HCT116 (cell line): ENCODE data around the gene ERLEC1. TPM values are rescaled to one million over a fixed set of nuclear protein-coding genes. Genes with fewer than 3 reads are reported as not detected.

ENCODE experiments used
- ATAC-seq: fragments of 200-7000 bp; cut with Tn5 transposase; 2 replicates; pipeline ENCODE4 v1.9.1; 2020; ENCODE audit warnings: mild to moderate bottlenecking, moderate library complexity
- BruUV-seq: library from RNA; stranded (reverse); fragments of 400-500 nt; replicated peaks from 2 replicates; lab custom pipeline; 2021; lab: Mats Ljungman, UMichigan
- CTCF ChIA-PET: fragments of 300-600 bp; sonication (Branson Sonifier 250); formaldehyde crosslinking; loops from one replicate; lab custom pipeline; 2021; ENCODE audit warnings: antibody characterized with exemption; lab: Charles Lee
- POLR2A ChIA-PET: fragments of 300-600, 350-600 bp; sonication (Branson Sonifier 250); formaldehyde crosslinking; loops from one replicate; lab custom pipeline; 2021; ENCODE audit warnings: antibody characterized with exemption; lab: Charles Lee
- RAD21 ChIA-PET, 2 experiments: fragments of 300-600 bp; sonication (Branson Sonifier 250); formaldehyde crosslinking; loops; one replicate each; lab custom pipeline; 2023; ENCODE audit warnings: low total read pairs in 2 of 2; ENCODE audit not compliant: uncharacterized antibody in 2 of 2, unreplicated experiment in 2 of 2, low non-redundant PET in 1 of 2; lab: Charles Lee
- DNase-seq: peaks from one replicate; pipeline ENCODE4 v3.0.0-alpha.2; 2010; ENCODE audit warnings: low read depth, low spot score
- H2AFZ ChIP-seq: fragments of 200-600 bp; shearing (Covaris generic), sonication (generic); 2 replicates; pipeline ENCODE4 v1.6.1; 2017; ENCODE audit warnings: low read depth, mixed run types, mixed read lengths, antibody characterized with exemption, low read length; ENCODE audit not compliant: poor library complexity, severe bottlenecking
- H3K27ac ChIP-seq: 2 replicates; pipeline ENCODE4 v1.5.1; 2012; ENCODE audit warnings: low read depth, low read length
- H3K27me3 ChIP-seq: fragments of 200-600 bp; sonication (generic); 2 replicates; pipeline ENCODE4 v1.6.1; 2016; ENCODE audit warnings: mixed run types, low read length, mixed read lengths; ENCODE audit not compliant: insufficient read depth
- H3K36me3 ChIP-seq, 2 experiments: fragments of 200-500 bp in 1 of 2; fragments of 200-600 bp in 1 of 2; sonication (Bioruptor generic) in 1 of 2; sonication (generic) in 1 of 2; 2 replicates each; pipeline versions ENCODE4 v1.5.1 to v1.6.1; 2014 to 2016; ENCODE audit warnings: low read length in 2 of 2, inconsistent platforms in 1 of 2, mixed read lengths in 1 of 2, mixed run types in 1 of 2; ENCODE audit not compliant: insufficient read depth in 2 of 2, control insufficient read depth in 1 of 2
- H3K4me1 ChIP-seq, 2 experiments: fragments of 200-600 bp in 1 of 2; sonication (generic) in 1 of 2; 2 replicates each; pipeline versions ENCODE4 v1.5.1 to v1.6.1; 2012 to 2017; ENCODE audit warnings: low read length in 2 of 2, inconsistent platforms in 1 of 2, mild to moderate bottlenecking in 1 of 2, mixed read lengths in 1 of 2, mixed run types in 1 of 2, moderate library complexity in 1 of 2; ENCODE audit not compliant: insufficient read depth in 2 of 2, control insufficient read depth in 1 of 2
- H3K4me2 ChIP-seq: fragments of 200-600 bp; sonication (generic); 2 replicates; pipeline ENCODE4 v1.6.1; 2017; ENCODE audit warnings: mixed run types, low read length, mixed read lengths
- H3K4me3 ChIP-seq, 2 experiments: fragments of 200-600 bp in 1 of 2; sonication (generic) in 1 of 2; replicated peaks in 1 of 2; 2 replicates each; pipeline ENCODE4 v1.5.1; 2011 to 2016; ENCODE audit warnings: low read length in 2 of 2, control low read depth in 1 of 2, low read depth in 1 of 2, mild to moderate bottlenecking in 1 of 2, mixed read lengths in 1 of 2, mixed run types in 1 of 2
- H3K79me2 ChIP-seq: fragments of 200-600 bp; sonication (generic); 2 replicates; pipeline ENCODE4 v1.6.1; 2017; ENCODE audit warnings: mild to moderate bottlenecking, mixed run types, low read length, moderate library complexity, mixed read lengths; ENCODE audit not compliant: insufficient read depth
- H3K9ac ChIP-seq: fragments of 200-600 bp; sonication (generic); 2 replicates; pipeline ENCODE4 v1.6.1; 2016; ENCODE audit warnings: low read length, mixed read lengths
- H3K9me2 ChIP-seq: fragments of 200-600 bp; sonication (generic), shearing (Covaris generic); 2 replicates; pipeline ENCODE4 v1.6.1; 2017; ENCODE audit warnings: mixed run types, mild to moderate bottlenecking, moderate library complexity; ENCODE audit not compliant: insufficient read depth
- H3K9me3 ChIP-seq, 2 experiments: fragments of 200-500 bp in 1 of 2; fragments of 200-600 bp in 1 of 2; sonication (Bioruptor generic) in 1 of 2; sonication (generic) in 1 of 2; 2 replicates each; pipeline ENCODE4 v1.6.1; 2014 to 2017; ENCODE audit warnings: low read length in 2 of 2, mixed read lengths in 2 of 2, inconsistent platforms in 1 of 2, low read depth in 1 of 2, mild to moderate bottlenecking in 1 of 2, mixed run types in 1 of 2, moderate library complexity in 1 of 2; ENCODE audit not compliant: control insufficient read depth in 1 of 2, insufficient read depth in 1 of 2
- H4K20me1 ChIP-seq: fragments of 200-600 bp; sonication (generic), shearing (Covaris generic); 2 replicates; pipeline ENCODE4 v1.6.1; 2017; ENCODE audit warnings: mixed run types, mild to moderate bottlenecking, moderate library complexity; ENCODE audit not compliant: insufficient read depth
- EGR1 ChIP-seq: IDR thresholded peaks from 2 replicates; pipeline ENCODE4 v1.6.1; 2012; ENCODE audit warnings: low read depth
- ELF1 ChIP-seq: IDR thresholded peaks from 2 replicates; pipeline ENCODE4 v1.6.1; 2012; ENCODE audit warnings: low read depth, borderline replicate concordance
- EZH2 ChIP-seq: fragments of 200-600 bp; sonication (generic); IDR thresholded peaks from 2 replicates; pipeline ENCODE4 v1.6.1; 2017; ENCODE audit warnings: antibody characterized with exemption, mixed run types
- EZH2phosphoT487 ChIP-seq: fragments of 200-600 bp; IDR thresholded peaks from 2 replicates; pipeline ENCODE4 v1.6.1; 2018; ENCODE audit warnings: antibody characterized with exemption, borderline replicate concordance
- FOSL1 ChIP-seq: IDR thresholded peaks from 2 replicates; pipeline ENCODE4 v1.6.1; 2012; ENCODE audit warnings: low read depth
- JUND ChIP-seq: IDR thresholded peaks from 2 replicates; pipeline ENCODE4 v1.6.1; 2012
- POLR2A ChIP-seq: IDR thresholded peaks from 2 replicates; pipeline ENCODE4 v1.7.0; 2011; ENCODE audit warnings: borderline replicate concordance; ENCODE audit not compliant: insufficient read depth, insufficient read length; ENCODE audit errors: extremely low read depth
- SIN3A ChIP-seq: IDR thresholded peaks from 2 replicates; pipeline ENCODE4 v1.6.1; 2012; ENCODE audit warnings: low read depth
- SP1 ChIP-seq: IDR thresholded peaks from 2 replicates; pipeline ENCODE4 v1.6.1; 2012; ENCODE audit warnings: low read depth
- TCF7L2 ChIP-seq: IDR thresholded peaks from 2 replicates; pipeline ENCODE4 v1.7.0; 2011; ENCODE audit warnings: borderline replicate concordance, inconsistent platforms; ENCODE audit not compliant: insufficient read depth, insufficient read length; ENCODE audit errors: extremely low read depth
- YY1 ChIP-seq: IDR thresholded peaks from 2 replicates; pipeline ENCODE4 v1.6.1; 2011; ENCODE audit warnings: low read length, low read depth, moderate library complexity, mild to moderate bottlenecking; ENCODE audit not compliant: insufficient replicate concordance; ENCODE audit errors: extremely low read depth
- intact Hi-C: fragments of 100-400 bp; cut with micrococcal nuclease; formaldehyde crosslinking; loops from 2 replicates; pipeline ENCODE4 v1.10.0; 2022
- total RNA-seq: library from RNA; stranded (reverse); gene quantifications from one replicate; pipeline ENCODE4 v1.2.1, GENCODE V29; 2021; ENCODE audit not compliant: unreplicated experiment
- TF ChIP-seq, protein P1 (sequence below): IDR thresholded peaks from 2 replicates; pipeline ENCODE4 v1.6.1; 2012
- TF ChIP-seq, protein P2 (sequence below), 3 experiments: fragments of 200-600 bp in 1 of 3; sonication (generic) in 1 of 3; IDR thresholded peaks in 2 of 3; conservative IDR thresholded peaks in 1 of 3; 2 replicates each; pipeline ENCODE4 v1.5.1; 2012 to 2017; ENCODE audit warnings: low read depth in 2 of 3, low read length in 2 of 3, antibody characterized with exemption in 1 of 3, borderline replicate concordance in 1 of 3, control low read depth in 1 of 3, mild to moderate bottlenecking in 1 of 3, mixed read lengths in 1 of 3, mixed run types in 1 of 3, moderate library complexity in 1 of 3; ENCODE audit not compliant: insufficient read depth in 1 of 3
- TF ChIP-seq, protein P3 (sequence below): IDR thresholded peaks from 2 replicates; pipeline ENCODE4 v1.6.1; 2012
- TF ChIP-seq, protein P4 (sequence below): IDR thresholded peaks from 2 replicates; pipeline ENCODE4 v1.6.1; 2011; ENCODE audit warnings: mild to moderate bottlenecking, low read length, moderate library complexity; ENCODE audit not compliant: insufficient replicate concordance; ENCODE audit errors: extremely low read depth
- TF ChIP-seq, protein P5 (sequence below): IDR thresholded peaks from 2 replicates; pipeline ENCODE4 v1.6.1; 2012; ENCODE audit warnings: low read depth

ERLEC1 gene
- total RNA-seq, 1 experiment from 2014 or later: 26.9 TPM

DNA sequence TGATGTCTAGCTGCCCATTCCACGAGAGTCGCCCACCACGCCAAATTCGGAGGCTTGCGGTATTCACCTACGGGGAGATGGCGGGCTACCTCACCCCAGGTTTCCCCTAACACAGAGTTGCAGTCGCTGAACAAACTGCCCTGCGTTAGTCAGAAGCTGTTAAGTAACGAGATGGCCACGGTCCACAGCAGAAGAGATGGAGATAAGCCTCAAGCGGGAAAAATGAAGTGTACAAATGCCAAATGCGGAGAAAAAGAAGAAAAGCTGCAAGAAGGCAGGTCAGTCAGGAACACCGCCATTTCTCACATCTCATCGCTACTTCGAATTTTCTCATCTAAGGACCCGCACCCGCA lies 516 bp upstream of the ERLEC1 start:
- no peak for DNase-seq
- peak overlapping the region; percentile 67 for H3K27ac ChIP-seq
- ATAC-seq: peak; percentile 21; the same call in 1 of the 2 replicates
- no peaks in the 10 kb centered on the region for H3K27me3 ChIP-seq
- no peak for TF ChIP-seq POLR2A
- TF ChIP-seq EZH2phosphoT487: no peak
- TF ChIP-seq TCF7L2: no peak
- no peak for TF ChIP-seq SIN3A
- TF ChIP-seq EGR1: no peak
- TF ChIP-seq, protein P1, sequence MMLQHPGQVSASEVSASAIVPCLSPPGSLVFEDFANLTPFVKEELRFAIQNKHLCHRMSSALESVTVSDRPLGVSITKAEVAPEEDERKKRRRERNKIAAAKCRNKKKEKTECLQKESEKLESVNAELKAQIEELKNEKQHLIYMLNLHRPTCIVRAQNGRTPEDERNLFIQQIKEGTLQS: no peak
- TF ChIP-seq YY1: no peak
- TF ChIP-seq, protein P2, sequence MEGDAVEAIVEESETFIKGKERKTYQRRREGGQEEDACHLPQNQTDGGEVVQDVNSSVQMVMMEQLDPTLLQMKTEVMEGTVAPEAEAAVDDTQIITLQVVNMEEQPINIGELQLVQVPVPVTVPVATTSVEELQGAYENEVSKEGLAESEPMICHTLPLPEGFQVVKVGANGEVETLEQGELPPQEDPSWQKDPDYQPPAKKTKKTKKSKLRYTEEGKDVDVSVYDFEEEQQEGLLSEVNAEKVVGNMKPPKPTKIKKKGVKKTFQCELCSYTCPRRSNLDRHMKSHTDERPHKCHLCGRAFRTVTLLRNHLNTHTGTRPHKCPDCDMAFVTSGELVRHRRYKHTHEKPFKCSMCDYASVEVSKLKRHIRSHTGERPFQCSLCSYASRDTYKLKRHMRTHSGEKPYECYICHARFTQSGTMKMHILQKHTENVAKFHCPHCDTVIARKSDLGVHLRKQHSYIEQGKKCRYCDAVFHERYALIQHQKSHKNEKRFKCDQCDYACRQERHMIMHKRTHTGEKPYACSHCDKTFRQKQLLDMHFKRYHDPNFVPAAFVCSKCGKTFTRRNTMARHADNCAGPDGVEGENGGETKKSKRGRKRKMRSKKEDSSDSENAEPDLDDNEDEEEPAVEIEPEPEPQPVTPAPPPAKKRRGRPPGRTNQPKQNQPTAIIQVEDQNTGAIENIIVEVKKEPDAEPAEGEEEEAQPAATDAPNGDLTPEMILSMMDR (IDR thresholded peaks at IDR 0.05 in 2 of 3, conservative IDR thresholded peaks at IDR 0.05 in 1 of 3; ENCODE audit: borderline replicate concordance in 1 of 3, insufficient read depth in 1 of 3, low read depth in 2 of 3, low read length in 2 of 3): no peak
- no peak for TF ChIP-seq JUND
- TF ChIP-seq, protein P3, sequence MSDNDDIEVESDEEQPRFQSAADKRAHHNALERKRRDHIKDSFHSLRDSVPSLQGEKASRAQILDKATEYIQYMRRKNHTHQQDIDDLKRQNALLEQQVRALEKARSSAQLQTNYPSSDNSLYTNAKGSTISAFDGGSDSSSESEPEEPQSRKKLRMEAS: no peak
- TF ChIP-seq ELF1: no peak
- no peak for TF ChIP-seq FOSL1
- TF ChIP-seq EZH2: no peak
- TF ChIP-seq SP1: no peak
- TF ChIP-seq, protein P4, sequence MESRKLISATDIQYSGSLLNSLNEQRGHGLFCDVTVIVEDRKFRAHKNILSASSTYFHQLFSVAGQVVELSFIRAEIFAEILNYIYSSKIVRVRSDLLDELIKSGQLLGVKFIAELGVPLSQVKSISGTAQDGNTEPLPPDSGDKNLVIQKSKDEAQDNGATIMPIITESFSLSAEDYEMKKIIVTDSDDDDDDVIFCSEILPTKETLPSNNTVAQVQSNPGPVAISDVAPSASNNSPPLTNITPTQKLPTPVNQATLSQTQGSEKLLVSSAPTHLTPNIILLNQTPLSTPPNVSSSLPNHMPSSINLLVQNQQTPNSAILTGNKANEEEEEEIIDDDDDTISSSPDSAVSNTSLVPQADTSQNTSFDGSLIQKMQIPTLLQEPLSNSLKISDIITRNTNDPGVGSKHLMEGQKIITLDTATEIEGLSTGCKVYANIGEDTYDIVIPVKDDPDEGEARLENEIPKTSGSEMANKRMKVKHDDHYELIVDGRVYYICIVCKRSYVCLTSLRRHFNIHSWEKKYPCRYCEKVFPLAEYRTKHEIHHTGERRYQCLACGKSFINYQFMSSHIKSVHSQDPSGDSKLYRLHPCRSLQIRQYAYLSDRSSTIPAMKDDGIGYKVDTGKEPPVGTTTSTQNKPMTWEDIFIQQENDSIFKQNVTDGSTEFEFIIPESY: no peak
- TF ChIP-seq, protein P5, sequence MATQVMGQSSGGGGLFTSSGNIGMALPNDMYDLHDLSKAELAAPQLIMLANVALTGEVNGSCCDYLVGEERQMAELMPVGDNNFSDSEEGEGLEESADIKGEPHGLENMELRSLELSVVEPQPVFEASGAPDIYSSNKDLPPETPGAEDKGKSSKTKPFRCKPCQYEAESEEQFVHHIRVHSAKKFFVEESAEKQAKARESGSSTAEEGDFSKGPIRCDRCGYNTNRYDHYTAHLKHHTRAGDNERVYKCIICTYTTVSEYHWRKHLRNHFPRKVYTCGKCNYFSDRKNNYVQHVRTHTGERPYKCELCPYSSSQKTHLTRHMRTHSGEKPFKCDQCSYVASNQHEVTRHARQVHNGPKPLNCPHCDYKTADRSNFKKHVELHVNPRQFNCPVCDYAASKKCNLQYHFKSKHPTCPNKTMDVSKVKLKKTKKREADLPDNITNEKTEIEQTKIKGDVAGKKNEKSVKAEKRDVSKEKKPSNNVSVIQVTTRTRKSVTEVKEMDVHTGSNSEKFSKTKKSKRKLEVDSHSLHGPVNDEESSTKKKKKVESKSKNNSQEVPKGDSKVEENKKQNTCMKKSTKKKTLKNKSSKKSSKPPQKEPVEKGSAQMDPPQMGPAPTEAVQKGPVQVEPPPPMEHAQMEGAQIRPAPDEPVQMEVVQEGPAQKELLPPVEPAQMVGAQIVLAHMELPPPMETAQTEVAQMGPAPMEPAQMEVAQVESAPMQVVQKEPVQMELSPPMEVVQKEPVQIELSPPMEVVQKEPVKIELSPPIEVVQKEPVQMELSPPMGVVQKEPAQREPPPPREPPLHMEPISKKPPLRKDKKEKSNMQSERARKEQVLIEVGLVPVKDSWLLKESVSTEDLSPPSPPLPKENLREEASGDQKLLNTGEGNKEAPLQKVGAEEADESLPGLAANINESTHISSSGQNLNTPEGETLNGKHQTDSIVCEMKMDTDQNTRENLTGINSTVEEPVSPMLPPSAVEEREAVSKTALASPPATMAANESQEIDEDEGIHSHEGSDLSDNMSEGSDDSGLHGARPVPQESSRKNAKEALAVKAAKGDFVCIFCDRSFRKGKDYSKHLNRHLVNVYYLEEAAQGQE: no peak
- peaks cover 84% of the 10 kb centered on the region for H3K79me2 ChIP-seq
- CTCF ChIA-PET: no interaction called here
- no peaks in the 10 kb centered on the region for H3K9me3 ChIP-seq
- H2AFZ ChIP-seq: peak overlapping the region; percentile 77
- peak overlapping the region; percentile 92 for H3K9ac ChIP-seq
- peak overlapping the region; percentile 64 to 100 for H3K4me3 ChIP-seq
- RAD21 ChIA-PET: no interaction called here
- POLR2A ChIA-PET: no interaction called here
- intact Hi-C loops: no loop called here
- BruUV-seq: TSS peak; percentile 54
- peak overlapping the region; percentile 83 for H3K4me2 ChIP-seq
- H3K4me1 ChIP-seq: peaks cover 9 to 21% of the 10 kb centered on the region in 2 experiments; a peak in 3 of 4 replicates
- no peaks in the 10 kb centered on the region for H3K9me2 ChIP-seq
- no peaks in the 10 kb centered on the region for H4K20me1 ChIP-seq
- H3K36me3 ChIP-seq: no peaks in the 10 kb centered on the region
